GM12878 (cell line): ENCODE measurements around the gene NPPB.

ENCODE experiments used
- BCL3 ChIP-seq: IDR thresholded peaks from 2 replicates; pipeline ENCODE4 v1.6.1; 2011; ENCODE audit warnings: borderline replicate concordance, low read depth, mild to moderate bottlenecking, moderate library complexity, low read length; ENCODE audit not compliant: insufficient read depth, poor library complexity, severe bottlenecking
- CBX3 ChIP-seq: fragments of 200-600 bp; sonication (generic); IDR thresholded peaks from 2 replicates; pipeline ENCODE4 v1.6.1; 2016; ENCODE audit warnings: low read depth, borderline replicate concordance
- CHD2 ChIP-seq: IDR thresholded peaks from 2 replicates; pipeline ENCODE4 v1.6.1; 2011; ENCODE audit warnings: low read depth, low read length, improper control_type of control experiment, borderline replicate concordance
- CTCF ChIP-seq, 3 experiments: IDR thresholded peaks in 2 of 3; conservative IDR thresholded peaks in 1 of 3; 2 replicates each; pipeline ENCODE4 v1.5.1; 2011; ENCODE audit warnings: low read depth in 3 of 3, low read length in 3 of 3, mild to moderate bottlenecking in 3 of 3, control low read depth in 2 of 3, moderate library complexity in 2 of 3, inconsistent platforms in 1 of 3, mixed read lengths in 1 of 3; ENCODE audit not compliant: control insufficient read depth in 2 of 3, insufficient read depth in 1 of 3; ENCODE audit errors: extremely low read depth in 1 of 3
- EZH2 ChIP-seq: IDR thresholded peaks from 2 replicates; pipeline ENCODE4 v1.6.1; 2012; ENCODE audit warnings: low read depth, mild to moderate bottlenecking, control low read depth, inconsistent platforms, low read length, borderline replicate concordance; ENCODE audit not compliant: control insufficient read depth
- HCFC1 ChIP-seq: fragments of 150-350 bp; IDR thresholded peaks from 2 replicates; pipeline ENCODE4 v1.6.1; 2014; ENCODE audit warnings: low read length
- POLR2AphosphoS5 ChIP-seq: IDR thresholded peaks from 2 replicates; pipeline ENCODE4 v1.6.1; 2011; ENCODE audit warnings: mild to moderate bottlenecking, low read length, inconsistent platforms

- TF ChIP-seq EZH2 (no peak), CTCF (IDR thresholded peaks at IDR 0.05 in 2 of 3, conservative IDR thresholded peaks at IDR 0.05 in 1 of 3; ENCODE audit: control insufficient read depth in 2 of 3, extremely low read depth in 1 of 3, insufficient read depth in 1 of 3, low read depth in 3 of 3, low read length in 3 of 3) (no peak), HCFC1 (no peak), POLR2AphosphoS5 (no peak), BCL3 (no peak), CHD2 (no peak), CBX3 (no peak)
Measured at GRCh38 chr1:11817192-11817591, 41.6 kb downstream of the NPPB start.
